Stimulated activated CD8-positive, alpha-beta memory T cell treated with anti-CD3 and anti-CD28 coated beads, Interleukin-12 subunit alpha, Interleukin-12 subunit beta, amount 100 ng/mL, for 1 hour (primary cell): ENCODE data around the gene PLD6.

Experiments
- DNase-seq: peaks from one replicate; pipeline ENCODE4 v3.0.0-alpha.2; 2020; ENCODE audit warnings: low read depth

The PLD6 gene

DNA sequence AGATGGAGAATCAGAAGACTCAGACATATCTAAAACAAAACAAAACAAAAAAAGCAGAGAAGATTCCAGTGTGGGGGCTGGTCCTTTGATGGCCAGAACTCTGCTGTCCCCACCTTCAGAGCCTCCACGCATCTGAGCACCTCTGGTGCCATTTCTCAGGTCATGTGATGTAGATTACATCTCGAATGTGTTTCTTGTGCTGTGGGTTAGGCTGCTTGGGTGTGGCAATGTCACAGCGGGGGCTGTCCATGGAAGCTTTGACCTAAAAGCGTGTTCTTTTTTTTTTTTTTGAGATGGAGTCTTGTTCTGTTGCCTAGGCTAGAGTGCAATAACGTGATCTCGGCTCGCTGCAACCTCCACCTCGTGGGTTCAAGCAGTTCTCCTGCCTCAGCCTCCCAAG, 51.2 kb downstream of the PLD6 start:
- DNase-seq = no peak

DNA sequence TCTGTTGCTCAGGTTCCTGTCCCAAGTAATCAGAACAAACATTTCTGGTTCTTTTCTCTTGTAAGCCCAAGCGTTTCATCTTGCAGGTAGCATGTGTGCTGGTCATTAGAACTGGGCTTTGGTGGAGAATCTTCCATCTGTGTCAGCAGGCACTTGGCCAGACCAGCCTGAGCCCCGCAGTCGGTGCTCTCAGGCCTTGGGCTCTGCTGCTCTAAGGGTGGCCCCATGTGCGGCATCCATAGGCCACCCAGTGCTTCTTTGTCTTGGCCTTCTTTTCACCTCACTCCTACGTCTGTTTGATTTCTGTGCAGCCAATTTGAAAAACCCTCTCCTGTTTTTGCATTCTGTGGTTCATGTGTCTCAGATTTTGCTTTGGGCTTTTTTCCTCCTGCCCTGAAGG, 51.6 kb downstream of the PLD6 start:
- DNase-seq = no peak

DNA sequence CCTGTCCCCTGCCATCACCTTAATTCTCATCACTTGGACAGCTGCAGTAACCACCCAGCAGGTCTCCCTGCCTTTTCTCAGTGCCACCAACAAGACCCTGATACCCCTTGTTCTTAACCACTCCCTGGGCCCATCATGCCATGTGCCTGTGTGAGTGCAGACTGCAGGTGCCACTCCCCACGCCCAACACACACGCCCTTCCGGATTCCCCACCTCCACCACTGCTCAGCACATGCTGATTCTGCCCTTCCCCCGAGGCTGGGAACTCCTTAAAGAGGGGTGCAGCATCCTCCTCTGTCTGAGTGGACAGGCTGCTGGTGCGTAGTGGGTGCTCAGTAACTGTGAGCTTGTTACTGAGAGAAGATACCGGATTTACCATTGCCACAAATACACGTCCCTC, 52.4 kb downstream of the PLD6 start:
- DNase-seq = no peak

DNA sequence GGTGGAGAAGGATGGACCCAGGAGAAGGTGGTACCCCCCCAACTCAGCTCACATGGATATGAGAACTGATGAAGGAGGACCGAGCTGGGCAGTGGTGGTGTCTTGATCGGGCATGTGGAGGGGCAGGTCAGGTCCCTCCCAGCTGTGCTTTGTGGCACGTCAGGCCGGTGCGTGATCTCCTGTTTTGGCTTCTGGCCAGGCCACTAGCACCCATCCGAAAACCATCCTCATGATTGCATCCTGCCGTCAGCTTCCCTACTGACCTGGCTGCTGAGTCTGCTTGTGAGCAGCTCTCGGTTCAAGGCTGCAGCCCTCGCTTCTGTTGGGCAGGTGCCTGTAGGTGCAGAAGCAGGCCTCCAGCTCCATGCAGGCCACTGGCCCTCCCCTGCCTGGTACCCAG, 53.1 kb downstream of the PLD6 start:
- DNase-seq = no peak

DNA sequence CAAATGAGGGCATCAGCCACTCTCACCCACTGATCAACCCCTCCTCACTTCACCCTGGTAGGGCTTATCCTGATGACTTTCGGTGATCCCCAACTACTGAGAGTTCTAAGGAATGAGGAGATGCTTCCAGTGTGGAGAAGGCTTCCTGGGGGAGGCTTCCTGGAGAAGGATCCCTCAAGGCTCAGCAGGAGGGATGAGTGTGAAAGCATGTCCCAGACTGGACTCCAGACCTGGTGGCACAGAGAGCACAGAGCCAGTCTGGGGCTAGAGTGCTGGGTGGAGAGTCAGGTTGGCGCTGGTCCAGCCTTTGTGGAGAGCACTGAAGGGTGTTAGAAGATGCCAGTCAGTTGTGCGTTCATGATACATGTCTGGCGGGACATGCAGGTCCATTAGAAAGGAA, 53.7 kb downstream of the PLD6 start:
- no peak for DNase-seq

DNA sequence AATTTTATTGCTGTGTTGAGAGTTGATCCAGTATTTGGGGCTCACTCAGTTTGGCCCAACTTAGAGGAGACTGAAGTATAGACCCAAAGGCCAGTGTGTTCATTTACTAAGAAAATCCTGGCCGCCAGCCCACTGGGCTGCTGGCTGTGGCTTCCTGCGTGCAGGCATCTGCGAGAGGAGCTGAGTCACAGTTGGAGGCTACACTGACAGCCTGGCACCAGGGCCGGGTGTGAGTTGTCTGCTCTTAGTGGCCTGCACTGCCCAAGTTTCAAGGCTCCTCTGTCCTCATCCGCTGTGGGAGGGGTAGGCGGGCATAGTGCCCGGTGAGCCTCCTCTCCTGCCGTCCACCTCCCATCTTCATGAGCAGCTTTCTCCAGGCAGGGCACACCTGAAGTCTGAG, 54.2 kb downstream of the PLD6 start:
- DNase-seq = no peak

GRCh38 chr17:17151541-17151940, 54.6 kb downstream of the PLD6 start:
- no peak for DNase-seq

DNA sequence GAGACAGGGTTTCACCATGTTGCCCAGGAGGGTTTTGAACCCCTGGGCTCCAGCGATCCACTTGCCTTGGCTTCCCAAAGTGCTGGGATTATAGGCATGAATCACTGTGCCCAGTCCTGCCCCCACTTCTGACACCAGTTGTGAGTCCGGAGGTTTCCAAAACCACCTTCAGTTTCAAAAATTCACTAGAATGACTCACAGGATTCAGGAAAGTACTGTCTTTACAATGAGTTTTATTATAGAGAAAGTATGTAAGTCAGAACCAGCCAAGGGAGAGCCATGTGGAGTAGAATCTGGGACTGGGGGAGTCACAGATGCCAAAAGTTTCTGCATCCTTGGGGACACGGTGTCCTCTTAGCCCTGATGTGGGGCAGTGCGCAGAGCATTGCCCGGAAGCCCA, 55.1 kb downstream of the PLD6 start:
- no peak for DNase-seq
